Kidney (tissue), 14 donors: Measurements from ENCODE around the gene GTPBP1. TPM values are rescaled to one million over a fixed set of nuclear protein-coding genes. Genes with fewer than 3 reads are reported as not detected.

Experiments
- DNase-seq, 5 donors: peaks; one replicate each; pipeline ENCODE4 v3.0.0-alpha.2; 2013 to 2020
- FAIRE-seq: peaks from 2 replicates; lab custom pipeline; 2012; peaks lifted over from hg19 to GRCh38; lab: Jason Lieb, UNC
- H3K27ac ChIP-seq, 2 donors: one replicate each; pipeline ENCODE4 v1.7.0; 2013; ENCODE audit warnings: low read depth in 2 of 2, low read length in 2 of 2, inconsistent platforms in 1 of 2
- H3K27me3 ChIP-seq: one replicate; pipeline ENCODE4 v1.7.1; 2013; ENCODE audit warnings: low read length, inconsistent platforms; ENCODE audit not compliant: control insufficient read depth, insufficient read depth
- H3K36me3 ChIP-seq, 3 donors: one replicate each; pipeline versions ENCODE4 v1.7.0 to v1.7.1; 2013; ENCODE audit warnings: low read length in 3 of 3, control low read depth in 1 of 3, inconsistent platforms in 1 of 3; ENCODE audit not compliant: insufficient read depth in 3 of 3, control insufficient read depth in 2 of 3
- H3K4me1 ChIP-seq, 3 donors: one replicate each; pipeline versions ENCODE4 v1.7.0 to v1.7.1; 2013; ENCODE audit warnings: low read length in 3 of 3, inconsistent platforms in 1 of 3, low read depth in 1 of 3; ENCODE audit not compliant: control insufficient read depth in 2 of 3, insufficient read depth in 2 of 3
- H3K4me3 ChIP-seq, 3 donors: one replicate each; pipeline versions ENCODE4 v1.7.0 to v1.8.1; 2013; ENCODE audit warnings: low read length in 3 of 3, control low read depth in 1 of 3, inconsistent platforms in 1 of 3
- H3K9ac ChIP-seq, 3 donors: one replicate each; pipeline versions ENCODE4 v1.7.0 to v1.7.1; 2013; ENCODE audit warnings: low read length in 3 of 3, control low read depth in 1 of 3, inconsistent platforms in 1 of 3
- H3K9me3 ChIP-seq, 3 donors: one replicate each; pipeline versions ENCODE4 v1.7.0 to v1.7.1; 2013; ENCODE audit warnings: low read length in 3 of 3, control low read depth in 1 of 3, inconsistent platforms in 1 of 3; ENCODE audit not compliant: control insufficient read depth in 2 of 3, insufficient read depth in 1 of 3
- intact Hi-C: fragments of 100-400 bp; cut with DNase I; formaldehyde crosslinking; loops from one replicate; pipeline ENCODE4 v1.11.1; 2022
- polyA plus RNA-seq: library from polyadenylated mRNA; stranded (reverse); fragments of 350-450 nt; fragmentation: Illumina TruSeq; extraction: RNeasy Lipid Tissue Mini Kit (QIAGEN cat#74804); gene quantifications from one replicate; pipeline ENCODE4 v1.2.3, GENCODE V29; 2014; ENCODE audit warnings: low read depth, low replicate concordance; ENCODE audit not compliant: insufficient read depth
- total RNA-seq: library from RNA; stranded (reverse); fragmentation: NEBNext Ultra II Directional; extraction: Animal tissue kit (Norgen Biotek cat#: 25700); gene quantifications from one replicate; pipeline ENCODE4 v1.2.1, GENCODE V29; 2021
- TF ChIP-seq, protein P1 (sequence below): IDR thresholded peaks from 3 replicates; pipeline ENCODE4 v1.5.1; 2012; ENCODE audit warnings: mild to moderate bottlenecking, moderate library complexity, borderline replicate concordance; ENCODE audit not compliant: insufficient read depth; ENCODE audit errors: extremely low read depth
- donor health status: control.
- donor health status: control.
- donor health status: control.
- donor health status: control.
- donor health status: control.
- donor health status: DM: yes; HTN: yes; CAD: no.
- donor health status: Normal renal cell carcinoma (clear cell type).

Gene GTPBP1
- total and polyA plus RNA-seq, 2 donors from 2014 or later: 11.7 to 52.0 TPM

DNA sequence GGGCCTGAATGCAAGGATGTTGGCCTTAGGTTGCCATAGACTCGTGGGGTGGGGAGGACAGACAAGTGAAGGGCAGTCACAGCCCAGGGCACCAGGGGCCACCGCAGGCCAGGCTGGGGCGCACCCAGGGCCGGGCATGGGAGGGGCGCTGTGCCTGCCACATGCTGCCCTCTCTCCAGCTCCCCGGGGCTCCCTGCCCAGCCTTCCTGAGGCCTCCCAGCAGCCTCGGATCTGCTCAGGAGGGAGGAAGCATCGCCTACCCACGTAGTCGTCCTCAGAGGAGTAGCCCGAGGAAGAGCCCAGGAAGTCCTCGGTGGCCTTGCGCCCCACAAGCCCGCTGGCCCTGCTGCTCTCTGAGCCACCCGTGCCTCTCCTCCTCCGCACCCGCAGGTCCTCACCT lies 44.9 kb downstream of the GTPBP1 start:
- no peaks in the 10 kb centered on the region for H3K9me3 ChIP-seq
- H3K27me3 ChIP-seq: no peaks in the 10 kb centered on the region
- peaks cover 0 to 52% (median 36%) of the 10 kb centered on the region in 3 donors for H3K36me3 ChIP-seq
- no peak overlapping the region for H3K4me3 ChIP-seq
- H3K9ac ChIP-seq: no peak overlapping the region
- no peak overlapping the region for H3K27ac ChIP-seq
- peaks cover 0 to 14% (median 8%) of the 10 kb centered on the region in 3 donors for H3K4me1 ChIP-seq
- TF ChIP-seq, protein P1, sequence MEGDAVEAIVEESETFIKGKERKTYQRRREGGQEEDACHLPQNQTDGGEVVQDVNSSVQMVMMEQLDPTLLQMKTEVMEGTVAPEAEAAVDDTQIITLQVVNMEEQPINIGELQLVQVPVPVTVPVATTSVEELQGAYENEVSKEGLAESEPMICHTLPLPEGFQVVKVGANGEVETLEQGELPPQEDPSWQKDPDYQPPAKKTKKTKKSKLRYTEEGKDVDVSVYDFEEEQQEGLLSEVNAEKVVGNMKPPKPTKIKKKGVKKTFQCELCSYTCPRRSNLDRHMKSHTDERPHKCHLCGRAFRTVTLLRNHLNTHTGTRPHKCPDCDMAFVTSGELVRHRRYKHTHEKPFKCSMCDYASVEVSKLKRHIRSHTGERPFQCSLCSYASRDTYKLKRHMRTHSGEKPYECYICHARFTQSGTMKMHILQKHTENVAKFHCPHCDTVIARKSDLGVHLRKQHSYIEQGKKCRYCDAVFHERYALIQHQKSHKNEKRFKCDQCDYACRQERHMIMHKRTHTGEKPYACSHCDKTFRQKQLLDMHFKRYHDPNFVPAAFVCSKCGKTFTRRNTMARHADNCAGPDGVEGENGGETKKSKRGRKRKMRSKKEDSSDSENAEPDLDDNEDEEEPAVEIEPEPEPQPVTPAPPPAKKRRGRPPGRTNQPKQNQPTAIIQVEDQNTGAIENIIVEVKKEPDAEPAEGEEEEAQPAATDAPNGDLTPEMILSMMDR: no peak
- DNase-seq (peak in 1 of 5 donors; percentile 61), FAIRE-seq (no peak)
- intact Hi-C loops: no loop called here

DNA sequence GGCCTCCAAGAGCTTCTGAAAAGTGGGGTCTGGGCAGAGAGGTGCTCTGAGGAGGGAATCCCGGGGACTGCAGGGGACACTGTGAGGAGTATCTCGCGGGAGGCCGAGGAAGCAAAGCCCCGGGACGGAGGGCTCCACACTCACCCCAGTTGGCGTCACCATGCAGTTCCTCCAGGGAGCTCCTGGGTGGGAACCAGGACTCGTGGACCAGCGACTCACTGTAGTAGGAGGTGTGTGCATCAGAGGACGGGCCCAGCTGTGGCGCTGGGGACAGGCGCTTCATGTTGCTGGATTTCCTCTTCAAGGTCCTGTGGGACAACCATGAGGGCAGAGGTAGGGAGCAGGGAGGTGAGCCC lies 45.3 kb downstream of the GTPBP1 start:
- peaks cover 0 to 14% (median 8%) of the 10 kb centered on the region in 3 donors for H3K4me1 ChIP-seq
- FAIRE-seq (no peak), DNase-seq (peak in 1 of 5 donors; percentile 77)
- no peaks in the 10 kb centered on the region for H3K27me3 ChIP-seq
- H3K4me3 ChIP-seq: no peak overlapping the region
- intact Hi-C loops: no loop called here
- H3K36me3 ChIP-seq: peaks cover 0 to 48% (median 33%) of the 10 kb centered on the region in 3 donors
- H3K9ac ChIP-seq: no peak overlapping the region
- peak overlapping the region in 1 of 2 donors; percentile 41 for H3K27ac ChIP-seq
- TF ChIP-seq, protein P1: no peak
- no peaks in the 10 kb centered on the region for H3K9me3 ChIP-seq

DNA sequence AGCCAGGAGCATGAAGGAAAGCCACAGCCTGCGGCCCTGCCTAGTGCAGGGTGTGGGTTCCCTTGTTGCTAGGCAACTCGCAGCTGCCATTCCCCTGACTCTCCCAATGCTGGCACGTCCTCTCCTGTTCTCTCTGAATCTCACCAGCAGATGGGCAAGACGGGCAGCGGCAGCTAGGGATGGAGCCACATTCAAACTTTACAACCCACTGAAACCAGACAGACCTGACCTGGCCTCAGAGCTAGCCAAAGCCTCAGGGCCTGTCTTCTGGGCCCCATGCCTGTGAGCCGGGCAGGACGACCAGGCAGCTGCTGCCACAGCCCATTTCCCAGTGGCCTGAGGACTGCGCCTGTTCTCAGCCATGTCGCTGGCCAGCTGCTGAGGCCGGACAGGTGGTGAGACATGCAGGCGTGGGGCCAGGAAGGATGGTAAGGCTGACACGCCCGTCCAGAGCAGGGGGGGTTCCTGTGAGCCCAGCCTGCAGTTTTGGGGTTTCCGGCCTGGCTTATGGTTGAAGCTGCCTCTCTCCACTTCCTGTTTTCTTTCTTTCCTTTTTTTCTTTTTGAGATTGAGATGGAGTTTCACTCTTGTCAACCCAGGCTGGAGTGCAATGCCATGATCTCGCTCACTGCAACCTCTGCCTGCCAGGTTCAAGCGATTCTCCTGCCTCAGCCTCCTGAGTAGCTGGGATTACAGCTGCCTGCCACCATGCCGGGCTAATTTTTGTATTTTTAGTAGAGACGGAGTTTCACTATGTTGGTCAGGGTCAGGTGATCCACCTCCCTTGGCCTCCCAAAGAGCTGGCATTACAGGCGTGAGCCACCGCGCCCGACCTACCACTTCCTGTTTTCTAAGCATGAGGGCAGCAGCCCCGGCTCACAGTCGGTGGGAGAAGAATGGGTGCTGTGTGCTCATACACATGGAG lies 45.9 kb downstream of the GTPBP1 start:
- Histone ChIP-seq H3K27ac (peak overlapping the region in 1 of 2 donors; percentile 41), H3K27me3 (no peaks in the 10 kb centered on the region), H3K36me3 (peaks cover 0 to 42% (median 30%) of the 10 kb centered on the region in 3 donors), H3K9ac (no peak overlapping the region), H3K4me3 (no peak overlapping the region), H3K4me1 (peaks cover 0 to 19% (median 8%) of the 10 kb centered on the region in 3 donors), H3K9me3 (no peaks in the 10 kb centered on the region)
- intact Hi-C loops: no loop called here
- peak in 1 of 5 donors; percentile 87 for DNase-seq
- FAIRE-seq: no peak
- TF ChIP-seq, protein P1: no peak
